Erythroblast (primary cell): Measurements from ENCODE around the gene NOVA2.

Source experiments
- GATA1 ChIP-seq: IDR thresholded peaks from 2 replicates; pipeline ENCODE4 v1.6.1; 2011; ENCODE audit warnings: low read depth, mild to moderate bottlenecking, control low read depth, low read length, moderate library complexity
- POLR2A ChIP-seq: IDR thresholded peaks from 2 replicates; pipeline ENCODE4 v1.6.1; 2011; ENCODE audit warnings: mild to moderate bottlenecking, low read length

GRCh38 chr19:46009530-46010510, 36.2 kb upstream of the NOVA2 start:
- TF ChIP-seq POLR2A: no peak
- no peak for TF ChIP-seq GATA1
